ENCODE measurements around the gene CMTM6. TPM values are rescaled to one million over a fixed set of nuclear protein-coding genes. Genes with fewer than 3 reads are reported as not detected.
"Not testable (repeated sequence)": the region's sequence is repeated elsewhere in the genome, so short reads cannot be mapped to it uniquely, and the experiment has no call there.

The CMTM6 gene
- total RNA-seq, 1 donor from 2014 or later: 75.6 TPM

DNA sequence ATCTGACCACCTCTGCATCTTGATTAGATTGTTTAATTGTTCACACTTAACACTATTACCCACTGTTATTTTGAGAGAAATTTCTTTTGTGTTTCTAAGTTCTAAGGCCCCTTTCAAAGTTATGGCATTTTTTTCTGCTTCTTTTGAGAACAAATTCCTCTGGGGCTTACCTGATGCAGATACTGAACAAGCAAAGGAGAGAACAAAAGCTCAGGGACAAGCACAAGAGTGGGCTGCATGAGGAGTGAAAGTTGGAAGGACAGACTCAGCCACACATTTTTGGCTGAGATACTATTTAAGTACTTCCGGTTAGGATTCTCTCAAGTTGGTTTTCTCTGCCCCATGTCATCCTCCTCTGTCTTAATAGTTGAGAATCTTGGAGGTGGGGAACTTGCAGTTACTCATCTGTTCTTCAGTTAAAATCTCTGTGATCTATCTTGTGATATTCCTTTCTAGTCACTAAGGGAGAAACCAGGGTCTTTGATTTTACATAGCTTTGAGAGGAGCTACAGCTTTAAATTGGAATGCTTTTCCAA lies 54.7 kb downstream of the CMTM6 start:
- DNase-seq (ENCODE audit: low read depth): no peak

DNA sequence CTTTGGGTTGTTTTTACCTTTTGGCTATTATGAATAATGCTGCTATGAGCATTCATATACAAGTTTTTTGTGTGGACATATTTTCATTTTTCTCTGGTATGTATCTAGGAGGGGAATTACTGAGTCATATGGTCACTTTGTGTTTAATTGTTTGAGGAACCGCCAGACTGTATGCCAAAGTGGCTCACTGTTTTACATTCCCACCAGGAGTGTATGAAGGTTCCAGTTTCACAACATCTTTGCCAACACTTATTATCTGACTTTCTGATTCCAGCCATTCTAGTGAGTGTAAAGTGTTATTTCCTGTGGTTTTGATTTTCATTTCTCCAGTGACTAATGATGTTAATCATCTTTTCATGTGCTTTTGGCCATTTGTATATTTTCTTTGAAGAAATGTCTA lies 59.2 kb downstream of the CMTM6 start:
- DNase-seq (ENCODE audit: low read depth): peak; percentile 59

DNA sequence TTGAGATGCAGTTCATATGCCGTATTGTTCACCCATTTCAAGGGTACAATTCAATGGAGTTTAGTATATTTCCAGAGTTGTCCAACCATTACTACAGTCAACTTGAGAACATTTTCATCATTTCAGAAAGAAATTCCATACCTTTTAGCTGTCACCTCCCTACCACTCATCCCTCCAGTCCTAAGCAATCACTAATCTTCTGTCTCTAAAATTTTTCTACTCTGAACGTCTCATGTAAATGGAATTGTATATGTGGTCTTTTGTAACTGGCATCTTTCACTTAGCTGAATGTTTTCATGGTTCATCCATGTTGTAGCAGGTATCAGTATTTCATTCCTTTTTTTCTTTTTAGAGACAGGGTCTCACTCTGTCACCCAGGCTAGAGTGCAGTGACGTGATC lies 59.9 kb downstream of the CMTM6 start:
- no peak for DNase-seq (ENCODE audit: low read depth)

DNA sequence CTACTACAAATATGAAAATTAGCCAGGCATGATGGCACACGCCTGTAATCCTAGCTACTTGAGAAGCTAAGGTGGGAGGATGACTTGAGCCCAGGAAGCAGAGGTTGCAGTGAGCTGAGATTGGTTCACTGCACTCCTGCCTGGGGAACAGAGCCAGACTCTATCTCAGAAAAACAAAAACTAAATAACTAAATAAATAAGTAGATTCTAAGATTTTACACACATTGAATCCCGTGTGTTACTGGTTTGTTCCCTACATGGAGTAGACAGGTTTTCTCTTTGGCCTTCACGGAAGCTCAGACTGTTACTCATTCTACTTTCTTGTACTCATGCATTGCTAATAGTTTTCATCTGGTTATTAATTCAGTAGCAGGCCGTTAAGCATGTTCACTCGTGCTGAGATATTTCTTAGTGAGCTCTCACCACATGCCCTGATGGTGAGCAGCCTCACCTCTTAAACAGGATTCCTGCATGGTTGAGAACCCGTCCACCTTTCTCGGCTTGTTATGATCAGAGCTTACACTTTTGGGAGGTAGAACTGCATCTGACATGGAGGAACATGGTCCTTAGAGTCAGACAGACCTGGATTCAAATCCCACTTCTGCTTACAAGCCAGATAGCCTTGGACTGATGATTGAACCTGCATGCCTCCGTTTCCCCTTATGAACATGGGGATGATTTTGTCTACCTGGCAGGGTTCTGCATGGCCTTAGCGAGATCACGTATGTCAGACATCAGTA lies 61.9 kb downstream of the CMTM6 start:
- DNase-seq (ENCODE audit: low read depth): peak; percentile 91

DNA sequence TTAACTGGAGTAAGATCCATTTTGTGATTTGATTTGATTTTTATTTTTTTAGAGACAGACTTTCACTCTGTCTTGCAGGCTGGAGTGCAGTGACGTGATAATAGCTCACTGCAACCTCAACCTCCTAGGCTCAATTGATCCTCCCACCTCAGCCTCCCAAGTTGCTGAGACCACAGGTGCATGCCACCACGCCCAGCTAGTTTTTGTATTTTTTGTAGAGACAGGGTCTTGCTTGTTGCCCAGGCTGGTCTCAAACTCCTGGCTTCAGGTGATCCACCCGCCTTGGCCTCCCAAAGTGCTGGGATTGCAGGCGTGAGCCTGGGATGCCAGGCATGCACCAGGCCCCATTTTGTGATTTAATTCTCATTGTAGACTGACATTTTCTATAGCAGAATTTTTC lies 63.2 kb downstream of the CMTM6 start:
- DNase-seq (ENCODE audit: low read depth): not testable (repeated sequence)

DNA sequence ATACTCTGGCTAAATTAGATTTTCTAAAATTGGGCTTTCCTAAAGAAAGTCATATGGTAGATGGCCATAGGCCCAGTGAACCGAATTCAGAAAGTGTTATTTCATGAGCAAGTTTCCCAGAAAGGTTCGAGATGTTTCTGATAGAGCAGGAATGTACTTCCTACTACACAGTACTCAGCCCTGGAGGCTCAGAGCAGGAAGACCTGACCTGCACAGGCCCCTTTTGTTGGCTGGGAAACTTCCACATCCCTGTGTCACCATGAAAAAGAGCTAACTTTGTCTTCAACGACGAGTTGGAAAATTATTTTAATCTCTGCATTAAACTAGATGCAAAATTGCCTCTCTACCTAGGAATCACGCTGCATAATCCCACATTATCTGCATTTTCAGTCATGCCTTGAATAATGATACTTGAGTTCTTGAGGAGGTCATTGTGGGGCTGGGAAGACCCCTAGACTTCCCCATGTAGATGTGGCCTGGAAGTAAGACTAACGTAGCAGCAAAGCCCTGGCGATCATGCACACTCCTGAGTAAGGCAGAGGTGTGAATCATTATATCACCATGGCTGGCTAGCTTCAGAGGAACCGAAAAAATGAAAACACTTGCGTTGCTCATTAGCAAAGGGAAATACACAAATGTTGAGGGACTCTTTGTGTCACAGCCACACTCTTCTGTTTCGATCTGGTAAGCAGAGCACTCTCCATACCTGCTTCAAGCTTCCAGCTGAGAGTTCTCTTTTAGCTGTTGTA lies 63.9 kb downstream of the CMTM6 start:
- DNase-seq (ENCODE audit: low read depth): peak; percentile 33

DNA sequence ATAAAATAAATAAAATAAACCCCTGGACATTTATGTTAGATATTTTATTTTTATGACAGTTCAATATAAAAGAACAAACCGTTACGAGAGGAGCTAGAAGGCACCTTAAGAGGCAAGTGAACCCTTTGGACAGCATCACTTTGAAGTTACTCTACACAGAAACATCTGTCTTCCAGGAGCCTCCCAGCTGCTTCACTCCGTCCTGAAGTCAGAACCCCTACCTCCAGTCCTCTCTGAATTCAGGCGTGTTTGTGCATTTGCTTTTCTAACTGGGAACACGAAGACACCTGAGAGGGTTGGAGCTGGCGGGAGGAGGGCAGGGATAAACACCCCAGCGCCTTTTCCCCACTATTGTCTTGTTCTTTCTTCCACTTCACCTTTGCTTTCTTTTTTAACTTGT lies 64.8 kb downstream of the CMTM6 start:
- DNase-seq (ENCODE audit: low read depth): no peak

DNA sequence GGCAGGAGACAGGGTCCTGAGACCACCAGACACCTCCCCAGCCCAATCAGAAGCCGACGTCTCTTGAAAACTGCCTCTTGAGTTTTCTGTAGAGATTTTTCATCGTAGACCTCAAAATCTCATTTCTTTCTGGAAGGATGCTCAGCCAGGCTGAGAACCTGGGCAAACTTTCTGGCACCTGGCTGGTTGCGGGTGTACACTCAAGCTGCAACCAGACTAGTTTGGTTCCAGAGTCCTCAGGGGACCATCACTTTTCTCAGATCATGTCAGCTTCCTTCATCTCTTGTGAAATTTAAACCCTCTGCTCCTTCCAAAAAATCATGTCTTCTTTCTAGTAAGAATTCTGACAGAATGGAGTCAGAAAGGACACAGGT lies 65.8 kb downstream of the CMTM6 start:
- DNase-seq (ENCODE audit: low read depth): no peak

DNA sequence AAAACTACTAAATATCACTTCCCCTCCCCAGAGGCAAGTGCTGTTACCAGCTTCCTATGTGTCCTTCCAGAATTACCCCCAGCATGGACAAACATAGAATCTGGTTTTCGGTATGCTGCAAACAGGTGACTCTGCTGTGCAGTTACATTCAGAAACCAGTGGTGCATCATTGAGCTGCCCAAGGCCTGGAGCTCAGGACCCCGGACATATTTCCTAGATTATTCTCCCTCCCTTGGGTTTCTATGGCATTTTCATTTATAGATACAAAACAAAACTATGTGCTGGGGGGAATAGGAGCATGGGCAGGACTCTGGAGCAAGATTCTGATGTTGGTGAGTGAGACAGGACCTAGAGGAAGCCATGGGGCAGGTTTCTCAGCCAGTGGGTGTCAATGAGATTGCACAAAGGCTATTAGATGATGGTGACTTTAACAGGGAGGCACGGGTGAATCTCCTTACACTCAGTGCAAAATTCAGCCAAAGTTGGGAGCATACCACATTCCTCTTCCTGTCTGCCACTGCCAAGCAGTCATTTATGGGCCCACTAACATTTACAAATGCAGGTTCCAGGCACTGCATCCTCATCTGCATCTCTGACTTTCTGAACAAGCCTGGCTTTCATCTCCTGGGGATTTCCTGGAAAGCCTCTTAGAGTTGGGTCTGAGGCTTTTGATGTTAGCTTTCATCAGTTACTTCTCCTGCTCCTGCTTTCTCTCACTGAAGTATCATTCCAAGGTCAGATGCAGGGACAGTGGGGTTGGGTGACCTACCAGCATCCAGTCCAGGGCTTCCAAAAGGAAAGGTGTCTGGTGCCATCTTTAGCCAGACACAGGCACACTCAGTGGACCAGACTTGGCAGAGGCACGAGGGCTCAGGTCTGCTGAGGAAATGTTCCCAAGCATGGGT lies 66.5 kb downstream of the CMTM6 start:
- DNase-seq (ENCODE audit: low read depth): no peak

DNA sequence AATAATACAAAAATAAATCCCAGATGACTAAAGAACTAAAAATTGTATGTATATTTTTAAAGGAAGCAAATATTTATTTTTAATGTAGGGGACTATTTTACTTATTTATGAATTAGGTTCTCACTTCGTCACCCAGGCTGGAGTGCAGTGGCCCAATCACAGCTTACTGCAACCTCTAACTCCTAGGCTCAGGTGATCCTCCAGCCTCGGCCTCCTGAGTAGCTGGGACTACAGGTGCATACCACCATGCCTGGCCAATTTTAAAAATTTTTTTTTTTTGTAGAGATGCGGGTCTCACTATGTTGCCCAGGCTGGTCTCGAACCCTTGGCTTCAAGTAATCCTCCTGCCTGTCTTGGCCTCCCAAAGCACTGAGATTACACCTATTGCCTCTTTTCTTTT lies 68.4 kb downstream of the CMTM6 start:
- no peak for DNase-seq (ENCODE audit: low read depth)

DNA sequence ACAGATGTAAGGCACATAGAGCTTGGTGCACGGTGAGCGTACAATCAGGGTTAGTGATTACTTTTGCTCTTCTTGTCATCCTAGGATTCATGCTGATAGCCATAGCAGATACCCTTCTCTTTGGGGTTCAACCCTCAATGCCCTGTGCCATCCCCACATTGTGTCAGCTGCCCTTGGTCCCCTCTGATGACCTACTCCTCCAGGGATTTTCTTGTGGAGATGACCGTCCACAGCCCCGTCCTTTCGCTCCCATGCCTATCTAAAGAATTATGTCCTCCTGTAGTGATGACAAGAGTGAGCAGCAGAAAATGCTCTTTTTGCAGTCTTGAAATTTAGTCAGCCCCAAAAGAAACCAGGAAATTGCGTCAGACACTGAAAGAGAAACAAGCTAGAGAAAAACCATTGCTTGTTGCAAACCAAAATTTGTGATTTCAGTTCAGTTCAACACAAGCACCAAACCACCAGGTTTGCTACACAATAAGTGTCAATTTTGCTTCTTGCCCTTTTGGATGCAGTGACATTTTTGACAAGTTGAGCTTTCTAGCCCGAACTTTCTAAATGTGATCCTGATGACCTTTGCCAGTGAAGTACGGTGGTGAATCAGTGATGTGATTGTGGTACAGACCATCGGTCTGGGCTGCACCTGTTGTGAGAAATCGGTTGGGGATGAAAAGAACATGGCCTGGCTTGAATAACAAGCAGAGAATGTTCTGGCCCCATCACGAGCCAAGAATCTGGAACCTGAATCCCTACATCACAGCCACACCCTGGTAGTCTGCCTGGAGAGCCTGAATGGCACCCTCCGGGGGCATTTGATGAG lies 69.7 kb downstream of the CMTM6 start:
- DNase-seq (ENCODE audit: low read depth): no peak

DNA sequence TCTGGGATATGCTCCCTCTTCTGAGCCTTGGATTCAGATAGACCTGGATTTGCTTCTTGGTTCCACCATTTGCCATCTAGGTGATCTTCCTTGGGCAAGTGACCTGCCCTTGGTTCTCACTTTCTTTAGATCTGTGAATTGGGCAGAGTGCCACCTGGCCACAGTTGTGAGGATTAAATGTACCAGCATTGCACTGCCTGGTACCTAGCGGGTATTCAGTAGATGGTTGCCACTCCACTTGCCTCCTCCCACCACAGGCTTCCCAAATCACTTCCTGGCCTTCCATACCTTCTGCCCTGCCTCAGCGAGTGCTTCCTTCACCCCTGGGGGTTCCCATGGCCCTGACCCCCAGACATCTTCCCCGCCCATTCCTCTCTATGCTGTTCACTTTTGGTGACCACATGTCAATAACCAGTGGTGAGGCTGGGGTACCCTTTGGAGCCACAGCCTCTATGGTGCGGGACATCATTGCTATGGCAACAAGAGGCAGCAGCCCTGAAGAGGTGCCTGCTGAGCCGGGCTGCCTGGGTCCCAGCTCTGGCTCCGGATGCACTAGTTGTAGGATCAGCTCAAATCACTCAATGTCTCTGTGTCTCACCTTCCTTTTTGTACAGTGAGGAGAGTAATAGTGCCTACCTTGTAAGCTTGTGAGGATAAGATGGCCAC lies 70.5 kb downstream of the CMTM6 start:
- DNase-seq (ENCODE audit: low read depth): no peak

DNA sequence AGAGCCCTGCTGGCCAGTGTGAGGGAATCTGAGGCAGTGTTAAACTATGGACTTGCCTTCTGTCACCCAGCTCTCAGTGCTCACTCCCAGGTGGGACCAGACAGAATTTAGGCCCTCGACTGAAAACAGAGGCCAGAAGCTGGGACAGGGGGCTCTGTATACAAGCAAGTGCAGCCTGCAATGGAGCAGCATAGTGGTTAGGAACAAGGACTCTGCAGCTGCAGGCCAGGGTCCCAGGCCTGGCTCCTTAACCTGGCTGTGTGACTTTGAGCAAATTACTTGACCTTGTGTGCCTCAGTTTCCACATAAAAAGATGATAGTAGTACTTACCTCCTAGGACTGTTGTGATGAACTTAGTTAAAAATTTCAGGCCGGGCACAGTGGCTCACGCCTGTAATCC lies 71.2 kb downstream of the CMTM6 start:
- no peak for DNase-seq (ENCODE audit: low read depth)

Other genes starting within 250 kb of the CMTM6 start
- gene CMTM7, start 111.0 kb downstream of the CMTM6 start, total RNA-seq: 7.3 and 7.5 TPM in 2 replicates
- 46.7 and 53.7 TPM in 2 replicates for gene DYNC1LI1, start 68.0 kb upstream of the CMTM6 start, total RNA-seq
- gene CNOT10, start 182.3 kb upstream of the CMTM6 start, total RNA-seq: 21.7 and 24.3 TPM in 2 replicates